Measurements from ENCODE around the gene MIS18A. TPM values are rescaled to one million over a fixed set of nuclear protein-coding genes. Genes with fewer than 3 reads are reported as not detected.

Gene MIS18A
- total and polyA plus RNA-seq, 10 donors, result 4.2 to 10.0 (median 6.9) TPM

DNA sequence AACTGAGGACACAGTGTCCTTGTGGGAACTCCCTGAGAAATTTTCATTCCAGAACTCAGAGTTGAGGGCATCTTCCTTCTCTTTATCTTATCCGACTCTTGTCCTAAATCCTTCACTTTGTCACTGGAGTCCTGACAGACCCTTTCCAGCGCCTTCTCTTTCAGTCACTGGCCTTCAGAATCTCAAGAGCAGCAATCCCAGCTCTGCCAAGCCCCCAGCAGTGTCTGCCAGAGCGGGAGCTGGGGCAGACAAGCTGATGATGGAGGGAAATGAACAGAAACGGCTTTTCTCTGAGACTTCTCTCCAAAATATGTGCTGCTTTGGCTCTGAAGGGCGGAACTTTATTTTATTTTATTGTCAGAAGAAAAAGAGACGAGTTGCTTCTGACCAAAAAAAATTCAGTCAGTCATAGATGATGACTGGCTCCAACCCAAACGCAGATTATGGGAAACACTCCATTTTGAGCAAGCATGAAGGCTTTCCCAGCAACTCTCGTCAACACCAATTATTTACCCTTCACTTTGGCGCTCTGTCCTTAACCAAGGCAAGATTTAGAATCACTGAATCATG lies 32.2 kb downstream of the MIS18A start:
- DNase-seq, result no peak
- TF ChIP-seq, protein P1, sequence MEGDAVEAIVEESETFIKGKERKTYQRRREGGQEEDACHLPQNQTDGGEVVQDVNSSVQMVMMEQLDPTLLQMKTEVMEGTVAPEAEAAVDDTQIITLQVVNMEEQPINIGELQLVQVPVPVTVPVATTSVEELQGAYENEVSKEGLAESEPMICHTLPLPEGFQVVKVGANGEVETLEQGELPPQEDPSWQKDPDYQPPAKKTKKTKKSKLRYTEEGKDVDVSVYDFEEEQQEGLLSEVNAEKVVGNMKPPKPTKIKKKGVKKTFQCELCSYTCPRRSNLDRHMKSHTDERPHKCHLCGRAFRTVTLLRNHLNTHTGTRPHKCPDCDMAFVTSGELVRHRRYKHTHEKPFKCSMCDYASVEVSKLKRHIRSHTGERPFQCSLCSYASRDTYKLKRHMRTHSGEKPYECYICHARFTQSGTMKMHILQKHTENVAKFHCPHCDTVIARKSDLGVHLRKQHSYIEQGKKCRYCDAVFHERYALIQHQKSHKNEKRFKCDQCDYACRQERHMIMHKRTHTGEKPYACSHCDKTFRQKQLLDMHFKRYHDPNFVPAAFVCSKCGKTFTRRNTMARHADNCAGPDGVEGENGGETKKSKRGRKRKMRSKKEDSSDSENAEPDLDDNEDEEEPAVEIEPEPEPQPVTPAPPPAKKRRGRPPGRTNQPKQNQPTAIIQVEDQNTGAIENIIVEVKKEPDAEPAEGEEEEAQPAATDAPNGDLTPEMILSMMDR (IDR thresholded peaks at IDR 0.05 in 8 of 11, conservative IDR thresholded peaks at IDR 0.05 in 3 of 11), result no peak
- TF ChIP-seq POLR2A (IDR thresholded peaks at IDR 0.05), result no peak
- no peak for TF ChIP-seq POLR2AphosphoS5 (IDR thresholded peaks at IDR 0.05)
- Histone ChIP-seq H3K9me3 (peaks cover 0 to 15% (median 10%) of the 10 kb centered on the region in 8 donors), H3K4me1 (no peaks in the 10 kb centered on the region), H3K27me3 (replicated peaks in 1 of 7) (peaks cover 0 to 6% (median 0%) of the 10 kb centered on the region in 7 donors), H3K36me3 (no peaks in the 10 kb centered on the region), H3K27ac (no peak overlapping the region), H3K4me3 (no peak overlapping the region)
- WGBS, 5 donors, result 75 to 84% (median 80%) methylated on average over 9 of the region's 9 CpGs
- intact Hi-C loops (cut with DNase I; ENCODE audit: low total_unique reads), result no loop called here

DNA sequence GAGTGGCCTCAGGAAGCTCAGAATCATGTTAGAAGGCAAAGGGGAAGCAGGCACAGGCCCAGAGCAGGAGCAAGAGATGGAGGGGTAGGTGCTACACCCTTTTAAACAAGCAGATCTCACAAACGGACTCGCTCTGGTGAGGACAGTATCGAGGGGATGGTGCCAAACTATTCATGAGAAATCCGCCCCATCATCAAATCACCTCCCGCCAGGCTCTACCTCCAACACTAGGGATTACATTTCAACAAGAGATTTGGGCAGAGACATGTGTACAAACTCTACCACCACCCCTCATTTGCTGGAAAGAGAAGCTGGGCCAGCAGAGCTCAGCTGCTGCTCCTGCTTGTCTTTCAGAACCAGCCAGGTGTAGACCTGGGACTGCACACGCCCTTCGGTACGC lies 32.9 kb downstream of the MIS18A start:
- Histone ChIP-seq H3K9me3 (peaks cover 0 to 9% (median 5%) of the 10 kb centered on the region in 8 donors), H3K36me3 (no peaks in the 10 kb centered on the region), H3K27ac (no peak overlapping the region), H3K4me3 (no peak overlapping the region), H3K27me3 (replicated peaks in 1 of 7) (peaks cover 0 to 6% (median 0%) of the 10 kb centered on the region in 7 donors), H3K4me1 (no peaks in the 10 kb centered on the region)
- WGBS, 5 donors, result 89 to 96% (median 94%) methylated on average over 8 of the region's 8 CpGs
- intact Hi-C loops (cut with DNase I; ENCODE audit: low total_unique reads), result no loop called here
- TF ChIP-seq POLR2AphosphoS5 (IDR thresholded peaks at IDR 0.05), result no peak
- TF ChIP-seq, protein P1 (IDR thresholded peaks at IDR 0.05 in 8 of 11, conservative IDR thresholded peaks at IDR 0.05 in 3 of 11), result no peak
- no peak for TF ChIP-seq POLR2A (IDR thresholded peaks at IDR 0.05)
- DNase-seq, result no peak

DNA sequence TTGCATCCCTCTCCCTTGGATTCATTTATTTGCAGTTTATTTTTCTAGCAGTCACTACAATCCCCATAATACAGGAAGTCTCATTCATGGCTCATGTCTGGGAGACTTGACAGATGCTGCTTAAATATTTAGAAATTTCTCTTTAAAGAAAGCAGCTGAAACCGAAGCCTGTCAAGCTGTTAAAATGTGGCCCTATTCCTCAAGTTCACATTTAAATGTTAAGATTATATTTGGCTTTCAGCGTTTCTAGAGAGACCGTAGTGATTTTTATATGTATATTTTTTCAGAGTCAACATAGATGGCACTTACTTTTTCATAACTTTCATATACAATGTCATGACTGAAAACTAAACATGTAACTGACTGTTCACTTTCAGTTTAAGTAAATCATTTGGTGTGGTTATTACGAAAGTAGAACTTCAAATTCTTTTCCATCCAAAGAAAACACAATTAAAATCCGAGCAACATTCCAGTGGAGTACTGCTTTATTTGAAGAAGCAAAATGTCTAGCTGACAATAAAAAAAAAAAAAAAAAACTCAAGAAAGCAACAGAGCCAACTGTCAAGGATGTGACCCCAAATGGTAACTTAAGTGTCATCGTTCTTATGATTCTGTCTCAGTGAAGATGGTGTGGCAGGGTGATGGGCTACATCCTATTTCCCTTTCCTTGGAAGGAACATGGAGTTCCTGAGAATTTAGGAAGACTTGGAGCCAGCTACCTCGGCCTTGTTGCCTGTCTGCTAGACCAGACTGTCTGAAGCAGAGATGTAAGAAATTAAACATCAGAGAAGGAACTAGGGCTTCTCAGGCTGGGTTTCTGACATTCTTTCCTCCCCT lies 37.8 kb downstream of the MIS18A start:
- Histone ChIP-seq H3K9me3 (peaks cover 0 to 11% (median 0%) of the 10 kb centered on the region in 8 donors), H3K36me3 (no peaks in the 10 kb centered on the region), H3K27me3 (replicated peaks in 1 of 7) (no peaks in the 10 kb centered on the region), H3K27ac (peak overlapping the region in 1 of 8 donors; percentile 5), H3K4me1 (no peaks in the 10 kb centered on the region), H3K4me3 (no peak overlapping the region)
- no peak for DNase-seq
- WGBS, 5 donors, result 50 to 70% (median 64%) methylated on average over 7 of the region's 7 CpGs
- intact Hi-C loops (cut with DNase I; ENCODE audit: low total_unique reads), result no loop called here
- TF ChIP-seq POLR2A (IDR thresholded peaks at IDR 0.05) (no peak), POLR2AphosphoS5 (IDR thresholded peaks at IDR 0.05) (no peak)
- TF ChIP-seq, protein P1 (IDR thresholded peaks at IDR 0.05 in 8 of 11, conservative IDR thresholded peaks at IDR 0.05 in 3 of 11), result no peak

DNA sequence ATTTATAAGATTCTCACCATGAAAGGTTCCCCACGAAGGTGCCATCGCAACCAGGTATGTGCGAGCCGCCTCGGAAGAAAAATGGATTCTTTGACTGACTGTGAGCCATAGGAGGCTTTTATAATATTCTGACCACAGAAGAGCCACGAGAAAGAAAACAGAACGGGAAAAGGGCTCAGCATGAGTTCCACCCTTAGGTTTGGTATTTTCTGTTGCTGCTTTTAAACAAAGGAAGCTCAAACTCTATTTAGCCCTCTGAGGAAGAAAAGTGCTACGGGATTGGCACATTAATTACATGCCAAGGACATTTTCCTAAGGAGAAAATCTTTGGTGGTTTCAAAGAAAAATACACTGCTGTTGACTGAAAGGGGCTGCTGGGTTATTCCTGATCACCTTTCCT lies 39.3 kb downstream of the MIS18A start:
- no peak for DNase-seq
- Histone ChIP-seq H3K27me3 (replicated peaks in 1 of 7) (no peaks in the 10 kb centered on the region), H3K9me3 (peaks cover 0 to 11% (median 0%) of the 10 kb centered on the region in 8 donors), H3K27ac (no peak overlapping the region), H3K36me3 (no peaks in the 10 kb centered on the region), H3K4me3 (no peak overlapping the region), H3K4me1 (no peaks in the 10 kb centered on the region)
- intact Hi-C loops (cut with DNase I; ENCODE audit: low total_unique reads), result no loop called here
- TF ChIP-seq POLR2AphosphoS5 (IDR thresholded peaks at IDR 0.05), result no peak
- TF ChIP-seq, protein P1 (IDR thresholded peaks at IDR 0.05 in 8 of 11, conservative IDR thresholded peaks at IDR 0.05 in 3 of 11), result no peak
- 70 to 78% (median 74%) methylated on average over 8 of the region's 8 CpGs for WGBS, 5 donors

Measured in spleen (tissue), 11 donors.